Sigmoid colon (tissue), 4 donors: ENCODE data around the gene CDH1.

ENCODE experiments used
- CTCF ChIP-seq, 4 experiments: fragments of 450-650 bp in 3 of 4; fragments of 200-600 bp in 1 of 4; IDR thresholded peaks; one replicate each; pipeline ENCODE4 v1.5.1; 2016 to 2019; ENCODE audit warnings: antibody characterized with exemption in 4 of 4, mild to moderate bottlenecking in 3 of 4, moderate library complexity in 2 of 4
- EP300 ChIP-seq, 4 donors: sonication (generic); formaldehyde crosslinking; IDR thresholded peaks; one replicate each; pipeline ENCODE4 v1.6.1; 2017; ENCODE audit warnings: antibody characterized with exemption in 4 of 4
- POLR2A ChIP-seq, 2 donors: fragments of 450-650 bp; IDR thresholded peaks; one replicate each; pipeline ENCODE4 v1.6.1; 2016; ENCODE audit warnings: antibody characterized with exemption in 2 of 2, mild to moderate bottlenecking in 2 of 2, moderate library complexity in 2 of 2
- POLR2AphosphoS5 ChIP-seq, 4 donors: sonication (generic); formaldehyde crosslinking; IDR thresholded peaks; one replicate each; pipeline ENCODE4 v1.6.1; 2017; ENCODE audit warnings: antibody characterized with exemption in 4 of 4

DNA sequence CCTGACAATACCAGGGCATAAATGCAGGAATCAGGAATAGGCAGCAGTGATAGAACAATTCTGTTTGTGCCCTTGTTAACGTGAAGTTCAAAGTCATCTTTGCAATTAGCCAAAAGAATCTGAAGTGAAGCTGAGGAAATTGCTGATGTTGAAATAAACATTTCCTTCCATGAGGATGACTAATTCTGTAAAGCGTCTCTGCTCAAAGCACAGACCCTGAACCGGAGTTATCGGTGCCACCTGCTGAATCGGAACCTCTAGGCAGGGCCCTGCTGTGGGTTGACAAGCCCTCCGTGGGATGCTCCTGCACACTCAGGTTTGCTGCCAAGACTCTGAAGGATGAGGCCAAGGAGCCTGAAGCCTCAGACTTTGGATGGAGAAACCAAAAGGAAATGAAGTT is 37.0 kb upstream of the CDH1 start:
- no peak for TF ChIP-seq POLR2A (IDR thresholded peaks at IDR 0.05)
- no peak for TF ChIP-seq CTCF (IDR thresholded peaks at IDR 0.05)
- no peak for TF ChIP-seq POLR2AphosphoS5 (IDR thresholded peaks at IDR 0.05)
- TF ChIP-seq EP300 (IDR thresholded peaks at IDR 0.05): no peak
